Sigmoid colon (tissue), 7 donors: ENCODE results near the gene MACROD2. TPM values are rescaled to one million over a fixed set of nuclear protein-coding genes. Genes with fewer than 3 reads are reported as not detected.

ENCODE experiments used
- DNase-seq: peaks from one replicate; pipeline ENCODE4 v3.0.0-alpha.2; 2019
- H3K27ac ChIP-seq, 4 donors: fragments of 200-600 bp; sonication (generic); one replicate each; pipeline ENCODE4 v1.5.1; 2016 to 2019; ENCODE audit warnings: mild to moderate bottlenecking in 1 of 4
- H3K27me3 ChIP-seq, 3 donors: fragments of 200-600 bp; sonication (generic); one replicate each; pipeline ENCODE4 v1.5.1; 2019; ENCODE audit warnings: mild to moderate bottlenecking in 1 of 3
- H3K36me3 ChIP-seq, 4 donors: fragments of 200-600 bp; sonication (generic); one replicate each; pipeline ENCODE4 v1.5.1; 2016 to 2019
- H3K4me1 ChIP-seq, 4 donors: fragments of 200-600 bp; sonication (generic); one replicate each; pipeline ENCODE4 v1.5.1; 2017 to 2019
- H3K4me3 ChIP-seq, 4 donors: fragments of 200-600 bp; sonication (generic); one replicate each; pipeline ENCODE4 v1.5.1; 2017 to 2019; ENCODE audit warnings: mild to moderate bottlenecking in 2 of 4, moderate library complexity in 1 of 4
- H3K9me3 ChIP-seq, 4 donors: fragments of 200-600 bp in 3 of 4; sonication (generic) in 3 of 4; one replicate each; pipeline versions ENCODE4 v1.5.1 to v1.6.1; 2013 to 2019
- CTCF ChIP-seq, 4 experiments: fragments of 450-650 bp in 3 of 4; fragments of 200-600 bp in 1 of 4; IDR thresholded peaks; one replicate each; pipeline ENCODE4 v1.5.1; 2016 to 2019; ENCODE audit warnings: antibody characterized with exemption in 4 of 4, mild to moderate bottlenecking in 3 of 4, moderate library complexity in 2 of 4
- EP300 ChIP-seq, 4 donors: sonication (generic); formaldehyde crosslinking; IDR thresholded peaks; one replicate each; pipeline ENCODE4 v1.6.1; 2017; ENCODE audit warnings: antibody characterized with exemption in 4 of 4
- POLR2A ChIP-seq, 2 donors: fragments of 450-650 bp; IDR thresholded peaks; one replicate each; pipeline ENCODE4 v1.6.1; 2016; ENCODE audit warnings: antibody characterized with exemption in 2 of 2, mild to moderate bottlenecking in 2 of 2, moderate library complexity in 2 of 2
- POLR2AphosphoS5 ChIP-seq, 4 donors: sonication (generic); formaldehyde crosslinking; IDR thresholded peaks; one replicate each; pipeline ENCODE4 v1.6.1; 2017; ENCODE audit warnings: antibody characterized with exemption in 4 of 4
- WGBS, 2 donors: extraction: QIAGEN DNeasy Blood & Tissue Kit; methylation state at CpG; one replicate each; pipeline ENCODE4 v1.1.7; 2013; 5-methylcytosine and 5-hydroxymethylcytosine counted together
- intact Hi-C: fragments of 100-400 bp; cut with DNase I; formaldehyde crosslinking; loops from one replicate; pipeline ENCODE4 v1.15.1; 2023
- polyA plus RNA-seq, 3 donors: library from polyadenylated mRNA; stranded (reverse); fragments of 200-250 nt; gene quantifications; one replicate each; pipeline ENCODE4 v1.2.3, GENCODE V29; 2013
- total RNA-seq, 4 donors: library from RNA; depleted of rRNA; stranded (reverse); fragments of >200 nt; gene quantifications; one replicate each; pipeline ENCODE4 v1.1.0, GENCODE V29; 2016
- donor health status: healthy with polysubstance abuse.
- donor health status: Bipolar disorder and iron deficiency.
- donor health status: healthy.

Gene MACROD2
- total and polyA plus RNA-seq, 7 donors, result 1.2 to 22.4 (median 5.8) TPM

GRCh38 chr20:14521016-14521415 lies 525.7 kb downstream of the MACROD2 start:
- H3K36me3 ChIP-seq, result no peaks in the 10 kb centered on the region
- no peaks in the 10 kb centered on the region for H3K4me1 ChIP-seq
- no peak for TF ChIP-seq POLR2A (IDR thresholded peaks at IDR 0.05)
- no peak for TF ChIP-seq EP300 (IDR thresholded peaks at IDR 0.05)
- TF ChIP-seq POLR2AphosphoS5 (IDR thresholded peaks at IDR 0.05), result no peak
- no peak for TF ChIP-seq CTCF (IDR thresholded peaks at IDR 0.05)
- no peaks in the 10 kb centered on the region for H3K27me3 ChIP-seq
- DNase-seq, result no peak
- intact Hi-C loops, result no loop called here
- H3K27ac ChIP-seq, result no peak overlapping the region
- H3K9me3 ChIP-seq, result no peaks in the 10 kb centered on the region
- H3K4me3 ChIP-seq, result no peak overlapping the region

- Histone ChIP-seq H3K36me3 (no peaks in the 10 kb centered on the region), H3K4me1 (no peaks in the 10 kb centered on the region), H3K4me3 (no peak overlapping the region), H3K27me3 (no peaks in the 10 kb centered on the region), H3K9me3 (no peaks in the 10 kb centered on the region), H3K27ac (no peak overlapping the region)
- no peak for DNase-seq
- intact Hi-C loops, result no loop called here
- 75 to 90% methylated on average over 1 of the region's 1 CpG for WGBS, 2 donors
- TF ChIP-seq POLR2AphosphoS5 (IDR thresholded peaks at IDR 0.05), result no peak
- TF ChIP-seq CTCF (IDR thresholded peaks at IDR 0.05), result no peak
- TF ChIP-seq POLR2A (IDR thresholded peaks at IDR 0.05), result no peak
- TF ChIP-seq EP300 (IDR thresholded peaks at IDR 0.05), result no peak
These were observed 526.1 kb downstream of the MACROD2 start for GRCh38 chr20:14521436-14521835.

- Histone ChIP-seq H3K36me3 (no peaks in the 10 kb centered on the region), H3K4me1 (no peaks in the 10 kb centered on the region), H3K27ac (no peak overlapping the region), H3K27me3 (no peaks in the 10 kb centered on the region), H3K9me3 (no peaks in the 10 kb centered on the region), H3K4me3 (no peak overlapping the region)
- WGBS, 2 donors, result 81 to 85% methylated on average over 5 of the region's 5 CpGs
- no peak for DNase-seq
- TF ChIP-seq CTCF (IDR thresholded peaks at IDR 0.05) (no peak), POLR2AphosphoS5 (IDR thresholded peaks at IDR 0.05) (no peak), EP300 (IDR thresholded peaks at IDR 0.05) (no peak), POLR2A (IDR thresholded peaks at IDR 0.05) (no peak)
- intact Hi-C loops, result no loop called here
These were observed 527.3 kb downstream of the MACROD2 start for GRCh38 chr20:14522595-14522994.

- intact Hi-C loops, result no loop called here
- H3K27ac ChIP-seq, result no peak overlapping the region
- no peak for DNase-seq
- 66% methylated on average over 4 of the region's 4 CpGs for WGBS, 2 donors
- no peaks in the 10 kb centered on the region for H3K4me1 ChIP-seq
- no peaks in the 10 kb centered on the region for H3K9me3 ChIP-seq
- H3K4me3 ChIP-seq, result no peak overlapping the region
- TF ChIP-seq CTCF (IDR thresholded peaks at IDR 0.05), result no peak
- no peak for TF ChIP-seq EP300 (IDR thresholded peaks at IDR 0.05)
- no peak for TF ChIP-seq POLR2A (IDR thresholded peaks at IDR 0.05)
- TF ChIP-seq POLR2AphosphoS5 (IDR thresholded peaks at IDR 0.05), result no peak
- H3K27me3 ChIP-seq, result no peaks in the 10 kb centered on the region
- no peaks in the 10 kb centered on the region for H3K36me3 ChIP-seq
These were observed 527.8 kb downstream of the MACROD2 start for GRCh38 chr20:14523090-14523489.

GRCh38 chr20:14525426-14525825 lies 530.1 kb downstream of the MACROD2 start:
- H3K4me1 ChIP-seq, result no peaks in the 10 kb centered on the region
- no peaks in the 10 kb centered on the region for H3K27me3 ChIP-seq
- H3K4me3 ChIP-seq, result no peak overlapping the region
- TF ChIP-seq POLR2A (IDR thresholded peaks at IDR 0.05) (no peak), EP300 (IDR thresholded peaks at IDR 0.05) (no peak), POLR2AphosphoS5 (IDR thresholded peaks at IDR 0.05) (no peak), CTCF (IDR thresholded peaks at IDR 0.05) (no peak)
- WGBS, 2 donors, result 85 to 87% methylated on average over 1 of the region's 1 CpG
- intact Hi-C loops, result no loop called here
- H3K9me3 ChIP-seq, result no peaks in the 10 kb centered on the region
- no peak overlapping the region for H3K27ac ChIP-seq
- H3K36me3 ChIP-seq, result no peaks in the 10 kb centered on the region
- no peak for DNase-seq
